NOMO-1 (cell line): ENCODE results near the gene MRAS.

Source experiments
- DNase-seq, 2 experiments: peaks; one replicate each; lab custom pipeline; 2025; ENCODE audit not compliant: unreplicated experiment in 2 of 2; lab: John Stamatoyannopoulos, UW

The MRAS gene

DNA sequence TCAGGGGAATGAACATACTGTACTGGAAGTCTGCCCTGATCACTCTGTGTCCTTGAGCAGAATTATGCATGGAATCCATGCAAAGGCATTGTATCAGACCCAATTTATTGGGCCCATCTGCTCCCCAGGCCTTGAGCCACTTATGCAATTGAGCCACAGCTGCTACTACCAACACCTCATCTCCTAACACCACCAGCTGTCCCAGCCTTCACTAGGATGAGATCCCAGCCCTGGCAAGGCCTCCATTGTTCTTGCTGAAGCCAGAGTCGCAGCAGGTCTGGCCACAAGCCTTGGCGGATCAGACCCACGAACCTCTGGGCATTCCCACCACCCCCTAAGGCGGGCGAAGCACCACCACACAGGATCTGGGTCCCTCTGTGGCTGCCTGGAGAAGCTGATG is 9.6 kb upstream of the MRAS start:
- DNase-seq = no peak

DNA sequence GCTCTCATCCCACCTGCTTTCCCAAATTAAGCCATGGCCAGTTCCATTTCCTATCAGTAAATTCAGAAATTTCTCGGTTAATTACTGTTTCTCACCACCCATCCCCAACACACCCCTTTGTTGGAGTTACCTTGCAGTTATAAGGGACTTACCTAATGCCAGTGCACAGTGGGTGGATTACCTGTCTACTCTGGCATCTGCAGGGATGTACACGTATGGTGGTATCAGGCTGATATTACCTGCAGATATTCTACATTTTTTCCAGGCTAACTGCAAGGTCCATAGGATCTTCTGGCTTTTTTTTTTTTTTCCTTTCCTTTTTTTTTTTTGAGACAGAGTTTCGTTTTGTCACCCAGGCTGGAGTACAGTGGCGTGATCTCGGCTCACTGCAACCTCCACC is 7.9 kb upstream of the MRAS start:
- no peak for DNase-seq

DNA sequence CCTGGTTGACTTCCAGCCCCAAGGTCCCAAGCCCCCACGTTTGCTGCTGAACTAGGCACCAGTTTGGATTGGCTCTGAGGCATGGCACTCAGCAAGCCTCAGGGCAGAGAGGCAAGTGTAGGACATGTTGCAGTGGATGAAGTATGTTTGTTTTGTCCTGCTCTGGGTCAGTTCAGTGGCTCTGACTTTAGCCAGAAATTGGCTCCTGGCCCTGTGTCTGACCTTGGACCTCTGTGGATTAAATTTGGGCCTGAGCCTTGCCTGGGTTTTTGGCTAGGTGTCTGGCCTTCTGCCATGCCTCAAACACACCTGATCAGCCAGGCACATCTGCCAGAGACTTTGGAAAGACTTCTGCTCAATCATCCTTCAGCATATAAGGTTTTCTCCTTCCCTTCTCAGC is 3.6 kb upstream of the MRAS start:
- no peak for DNase-seq

GRCh38 chr3:138348754-138349739 is 668 bp downstream of the MRAS start:
- peak; percentile 16 to 25 for DNase-seq

GRCh38 chr3:138349926-138350665 is 1.7 kb downstream of the MRAS start:
- peak; percentile 8 to 15 for DNase-seq

DNA sequence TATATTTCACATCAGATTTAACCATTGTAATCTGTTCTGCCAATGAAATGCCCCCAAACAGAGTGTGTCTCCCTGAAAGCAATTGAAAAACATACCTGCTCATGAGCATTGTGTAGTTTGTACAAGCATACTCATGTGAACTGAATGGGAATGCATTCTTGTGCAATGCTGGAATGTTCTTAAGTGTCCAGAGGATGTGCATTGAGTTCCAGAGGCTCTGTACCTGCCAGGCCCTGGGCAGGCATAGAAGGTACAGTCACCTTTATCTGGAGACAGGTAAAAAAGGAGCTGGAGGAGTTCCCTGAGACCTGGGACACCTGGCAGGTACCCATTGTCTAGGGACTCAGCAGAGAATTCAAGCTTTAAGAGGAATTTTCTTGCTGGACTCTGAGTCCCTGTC is 2.8 kb downstream of the MRAS start:
- no peak for DNase-seq

DNA sequence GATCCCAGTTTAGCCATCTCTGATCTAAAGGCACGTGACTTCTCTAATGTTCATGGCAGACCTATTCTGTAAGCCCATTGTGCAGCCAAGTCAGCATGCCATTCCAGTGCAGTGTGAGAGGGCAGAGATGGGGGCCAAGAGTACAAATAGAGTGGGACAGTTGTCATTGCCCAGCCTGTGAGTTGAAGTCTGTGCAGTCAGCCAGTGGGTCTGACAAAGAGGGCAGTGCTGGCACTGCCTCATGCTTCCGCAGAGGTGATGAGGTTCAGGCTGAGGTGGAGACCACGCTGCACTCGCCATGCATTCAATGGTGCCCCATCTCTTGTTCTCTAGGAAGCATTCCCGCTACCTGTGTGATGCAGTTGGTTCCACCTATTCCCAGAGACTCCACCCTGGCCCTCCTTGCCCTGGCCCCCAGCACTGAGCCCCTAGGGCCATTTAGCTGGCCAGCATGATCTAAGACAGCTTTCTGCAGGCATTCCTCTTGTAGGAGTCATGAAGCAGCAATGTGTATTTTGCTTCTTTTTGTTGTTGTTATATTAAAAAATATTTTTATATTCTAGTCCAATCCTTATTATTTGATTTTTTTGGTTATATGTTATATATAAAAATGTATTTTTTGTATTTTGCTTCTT is 3.7 kb downstream of the MRAS start:
- DNase-seq = no peak

- no peak for DNase-seq
Measured at GRCh38 chr3:138354376-138354775, 6.0 kb downstream of the MRAS start.

GRCh38 chr3:138355071-138355470 is 6.7 kb downstream of the MRAS start:
- DNase-seq = no peak

- no peak for DNase-seq
Measured at GRCh38 chr3:138356730-138357405, 8.5 kb downstream of the MRAS start.

- DNase-seq = no peak
Measured at GRCh38 chr3:138359148-138359918, 11.0 kb downstream of the MRAS start.

GRCh38 chr3:138359919-138360868 is 11.8 kb downstream of the MRAS start:
- DNase-seq = no peak

- DNase-seq = no peak
Measured at GRCh38 chr3:138360869-138361525, 12.6 kb downstream of the MRAS start.

- no peak for DNase-seq
Measured at GRCh38 chr3:138361561-138361971, 13.2 kb downstream of the MRAS start.

- DNase-seq = no peak
Measured at GRCh38 chr3:138362538-138362937, 14.2 kb downstream of the MRAS start.

- no peak for DNase-seq
Measured at GRCh38 chr3:138363322-138363721, 14.9 kb downstream of the MRAS start.

DNA sequence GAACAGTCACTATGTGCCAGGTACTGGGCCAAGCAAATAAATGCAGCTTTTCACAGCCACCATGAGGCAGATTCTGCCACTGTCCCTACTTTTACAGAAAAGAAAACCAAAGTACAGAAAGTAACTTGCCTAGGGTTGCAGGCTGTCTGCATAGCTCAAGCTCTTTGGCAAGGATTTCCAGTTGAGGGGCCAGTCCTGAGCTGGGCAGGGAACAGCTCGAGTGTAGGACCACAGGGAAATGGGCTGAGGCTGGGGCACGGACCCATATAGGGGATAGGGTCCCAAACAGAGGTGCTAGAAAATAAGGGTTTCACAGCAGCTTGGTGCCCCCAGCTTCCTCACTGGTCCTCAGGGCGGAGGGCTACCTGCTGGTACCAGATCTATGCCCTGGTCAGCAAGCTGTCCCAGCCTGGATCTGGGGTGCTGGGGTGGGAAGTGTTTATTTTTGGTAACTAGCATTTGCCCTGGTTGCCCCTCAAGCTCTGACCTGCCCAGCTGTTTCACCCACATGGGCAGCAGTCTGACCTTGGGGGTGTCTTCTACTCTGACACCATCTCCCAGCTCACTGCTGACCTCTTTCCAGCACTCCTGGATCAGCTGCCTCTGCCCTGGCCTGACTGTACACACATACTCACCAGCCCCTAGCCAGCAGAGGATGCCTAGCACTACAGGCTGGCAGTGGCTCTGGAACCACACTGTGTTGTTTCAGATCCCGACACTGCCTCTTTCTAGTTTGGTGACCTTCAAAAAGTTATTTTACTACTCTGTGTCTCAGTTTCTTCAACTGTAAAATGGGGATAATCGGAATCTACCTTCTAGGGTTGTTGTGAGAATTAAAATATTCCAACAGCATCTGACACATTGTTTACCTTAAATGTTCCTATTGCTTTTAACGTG is 16.2 kb downstream of the MRAS start:
- DNase-seq = no peak

- DNase-seq = no peak
Measured at GRCh38 chr3:138365253-138365555, 16.8 kb downstream of the MRAS start.
